HG03575 (cell line): ENCODE data around the gene ZNF574.

ENCODE experiments used
- ATAC-seq: cut with Tn5 transposase; IDR thresholded peaks from one replicate; pipeline ENCODE4 v1.9.1; 2021; ENCODE audit not compliant: unreplicated experiment, insufficient number of reproducible peaks, low FRiP score; ENCODE audit errors: extremely low read depth

The ZNF574 gene

DNA sequence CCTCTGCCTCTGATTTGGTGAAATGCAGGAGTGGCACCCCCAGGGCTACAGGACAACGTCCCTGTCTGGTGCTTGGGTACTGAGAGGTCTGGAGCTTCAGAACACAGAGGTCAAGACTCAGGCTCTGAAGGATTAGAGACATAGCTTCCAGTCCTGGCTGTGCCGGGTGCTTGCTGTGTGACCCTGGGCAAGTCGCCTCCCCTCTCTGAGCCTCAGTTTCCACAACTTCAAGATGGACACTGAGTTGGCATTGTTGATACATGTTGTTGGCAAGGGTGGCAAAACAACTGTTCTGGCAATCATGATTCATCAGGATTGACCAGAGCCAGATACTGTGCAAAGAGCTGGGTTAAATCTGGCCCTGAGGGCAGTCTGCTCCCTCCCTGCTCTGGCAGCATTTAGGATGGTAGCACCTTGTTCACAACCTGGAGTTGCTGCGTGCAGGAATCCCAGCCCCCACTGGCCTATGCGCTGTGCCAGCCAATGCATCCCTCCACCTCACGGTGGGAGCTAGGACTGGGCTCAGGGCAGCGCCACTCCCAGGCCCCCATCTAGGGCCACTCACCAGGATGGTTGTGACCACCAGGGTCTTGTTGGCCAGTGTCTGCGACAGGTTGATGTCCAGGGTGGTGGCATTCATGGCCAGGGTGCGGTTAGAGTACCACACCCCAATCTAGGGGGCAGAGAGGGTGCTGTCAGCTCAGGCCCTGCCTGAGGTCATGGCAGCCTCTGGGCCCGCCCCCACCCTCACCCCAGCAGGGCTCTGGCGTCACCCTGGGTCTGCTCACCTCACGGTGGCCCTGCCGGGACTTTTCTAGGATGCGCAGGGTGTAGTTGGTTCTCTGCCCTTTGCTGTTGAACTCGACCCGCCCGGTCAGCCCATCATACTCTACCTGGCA is 22.7 kb upstream of the ZNF574 start:
- no peak for ATAC-seq

DNA sequence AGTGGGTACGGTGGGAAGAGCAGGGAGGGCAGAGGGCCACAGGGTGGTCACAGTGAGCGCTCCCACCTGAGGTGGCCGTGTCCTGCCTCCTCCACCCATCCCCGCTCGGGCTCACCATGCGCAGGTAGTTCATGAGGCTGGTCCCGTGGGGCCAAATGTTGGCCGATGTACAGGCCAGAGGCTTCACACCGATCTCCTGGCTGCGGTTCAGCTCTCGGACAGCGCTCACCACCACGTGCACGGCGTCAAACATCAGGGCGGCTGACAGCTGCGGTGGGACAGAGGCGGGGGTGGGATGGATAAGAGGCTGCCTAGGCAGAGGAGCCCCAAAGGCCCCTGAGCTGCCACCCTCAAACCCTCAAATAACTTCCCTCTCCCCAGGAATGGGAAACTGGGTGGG is 21.8 kb upstream of the ZNF574 start:
- ATAC-seq: no peak

DNA sequence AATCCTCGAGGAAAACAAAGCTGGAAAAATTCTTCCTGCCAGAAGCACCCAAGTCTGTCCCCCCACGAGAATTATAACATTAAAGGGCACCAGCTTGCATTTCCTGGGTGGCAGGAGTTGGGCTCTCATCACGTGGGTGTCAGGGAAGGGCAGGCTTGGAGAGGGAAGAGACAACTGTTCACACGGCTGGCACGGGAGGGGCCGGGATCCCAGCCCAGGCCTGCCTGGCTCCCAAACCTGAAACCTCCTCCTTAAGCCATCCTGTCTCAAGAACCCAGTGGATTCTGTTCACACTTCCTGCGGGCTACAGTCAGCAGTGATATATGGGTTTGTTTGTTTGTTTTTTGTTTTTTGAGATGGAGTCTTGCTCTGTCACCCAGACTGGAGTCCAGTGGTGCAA is 18.1 kb upstream of the ZNF574 start:
- no peak for ATAC-seq

DNA sequence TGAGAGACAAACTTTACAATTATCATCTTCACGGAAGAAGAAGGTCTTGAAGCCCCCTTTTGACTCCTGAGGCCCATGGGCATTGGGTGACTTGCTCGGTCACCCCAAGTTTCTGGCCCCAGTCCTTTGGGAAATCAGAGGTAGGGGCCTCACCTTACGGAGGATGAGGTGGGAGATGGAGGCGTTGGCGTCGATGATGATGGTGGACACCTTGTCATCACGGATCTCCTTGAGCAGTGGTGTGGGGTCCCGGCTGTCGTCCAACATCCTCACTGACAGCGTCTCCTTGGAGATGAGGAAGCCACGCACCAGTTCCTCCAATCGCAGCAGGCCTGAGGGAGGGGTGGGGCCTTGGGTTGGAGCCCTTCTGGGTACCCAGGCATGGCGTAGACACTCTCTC is 16.8 kb upstream of the ZNF574 start:
- no peak for ATAC-seq

DNA sequence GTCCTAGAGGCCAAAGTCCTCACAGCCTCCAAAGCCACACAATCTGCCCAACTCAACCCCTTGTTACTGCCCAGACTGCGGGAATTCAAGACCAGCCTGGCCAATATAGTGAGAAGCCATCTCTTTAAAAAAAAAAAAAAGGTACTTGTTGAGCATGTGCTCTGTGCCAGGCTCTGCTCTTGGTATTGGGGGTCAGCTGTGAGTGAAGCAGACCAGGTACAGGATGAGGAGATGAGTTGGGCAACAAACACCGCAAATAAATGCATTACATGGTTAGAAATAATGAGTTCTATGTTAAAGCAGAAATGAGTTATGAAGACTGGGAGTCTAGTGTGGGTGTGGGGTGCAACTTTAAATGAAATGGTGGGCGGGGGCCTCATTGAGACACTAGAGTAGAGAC is 15.8 kb upstream of the ZNF574 start:
- no peak for ATAC-seq

DNA sequence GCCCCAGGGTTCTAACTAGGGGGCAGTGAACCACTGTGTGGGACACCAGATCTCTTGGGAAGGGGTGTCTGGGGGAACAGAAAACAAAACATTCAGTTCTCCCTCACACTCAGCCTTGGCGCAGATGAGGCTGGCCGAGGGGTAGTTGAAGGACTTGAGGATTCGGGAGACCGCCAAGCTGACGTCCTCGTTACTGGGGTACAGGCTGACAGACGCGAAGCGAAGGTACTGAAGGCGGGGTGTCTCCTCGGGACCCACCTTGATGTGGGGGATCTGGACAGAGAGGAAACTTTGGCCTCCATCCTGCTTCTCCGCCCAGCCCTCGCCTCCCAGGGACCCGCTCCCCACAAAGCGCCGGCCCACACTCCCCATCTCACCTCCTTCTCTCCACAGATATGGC is 13.6 kb upstream of the ZNF574 start:
- no peak for ATAC-seq

DNA sequence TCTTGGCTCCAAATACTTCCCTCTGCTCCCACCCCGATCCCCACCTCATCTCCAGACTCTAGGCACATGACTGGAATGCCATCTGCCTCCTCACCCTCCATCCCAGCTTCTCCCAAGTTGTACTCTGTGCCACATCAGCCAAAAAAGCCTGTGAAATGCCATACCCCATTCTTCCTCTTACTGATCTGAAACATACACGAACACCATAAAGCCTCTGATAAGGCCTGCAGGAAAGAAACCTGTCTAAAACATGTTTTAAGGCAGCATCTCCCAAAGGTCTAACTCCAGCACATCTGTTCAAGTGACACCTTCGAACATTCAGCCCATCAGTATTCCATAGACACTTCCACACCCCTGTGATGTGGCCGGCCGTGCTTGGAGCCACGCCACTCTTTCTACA is 11.5 kb upstream of the ZNF574 start:
- no peak for ATAC-seq

DNA sequence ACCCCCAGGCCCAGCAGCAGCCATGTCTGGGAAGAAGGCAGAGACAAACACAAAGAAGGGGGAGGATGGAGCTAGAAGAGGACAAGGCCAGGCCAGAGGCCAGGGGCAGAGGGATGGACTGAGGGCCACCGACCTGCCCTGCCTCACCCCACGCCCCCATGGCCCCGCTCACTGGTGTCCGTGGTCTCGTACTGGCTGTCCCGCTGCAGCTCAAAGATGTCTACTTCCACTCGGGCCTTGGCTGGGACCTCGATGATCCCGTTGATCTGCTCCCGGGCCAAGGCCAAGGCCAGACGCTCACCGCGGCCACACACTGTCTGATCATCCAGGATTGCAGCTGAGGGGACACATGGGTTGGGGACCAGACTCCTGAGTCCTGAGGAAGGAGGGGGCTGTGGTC is 10.9 kb upstream of the ZNF574 start:
- no peak for ATAC-seq

DNA sequence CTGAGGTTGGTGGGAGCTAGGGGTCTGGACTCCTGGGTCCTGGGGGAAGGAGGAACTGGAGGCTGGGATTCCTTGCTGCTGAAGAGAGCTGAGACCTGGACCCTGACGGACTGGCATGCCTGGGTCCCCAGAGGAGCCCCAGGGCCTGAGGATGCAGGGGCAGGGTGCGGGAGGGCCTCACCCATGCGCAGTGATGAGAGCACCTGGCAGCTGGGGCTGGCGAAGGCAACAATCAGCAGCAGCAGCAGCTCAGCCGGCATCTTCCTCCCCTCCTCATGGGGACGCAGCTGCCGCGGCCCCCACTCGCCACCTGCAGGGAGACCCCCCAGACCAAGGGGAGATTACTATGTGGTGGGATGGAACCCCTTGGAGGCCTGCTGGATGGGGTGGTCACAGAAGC is 10.5 kb upstream of the ZNF574 start:
- no peak for ATAC-seq

DNA sequence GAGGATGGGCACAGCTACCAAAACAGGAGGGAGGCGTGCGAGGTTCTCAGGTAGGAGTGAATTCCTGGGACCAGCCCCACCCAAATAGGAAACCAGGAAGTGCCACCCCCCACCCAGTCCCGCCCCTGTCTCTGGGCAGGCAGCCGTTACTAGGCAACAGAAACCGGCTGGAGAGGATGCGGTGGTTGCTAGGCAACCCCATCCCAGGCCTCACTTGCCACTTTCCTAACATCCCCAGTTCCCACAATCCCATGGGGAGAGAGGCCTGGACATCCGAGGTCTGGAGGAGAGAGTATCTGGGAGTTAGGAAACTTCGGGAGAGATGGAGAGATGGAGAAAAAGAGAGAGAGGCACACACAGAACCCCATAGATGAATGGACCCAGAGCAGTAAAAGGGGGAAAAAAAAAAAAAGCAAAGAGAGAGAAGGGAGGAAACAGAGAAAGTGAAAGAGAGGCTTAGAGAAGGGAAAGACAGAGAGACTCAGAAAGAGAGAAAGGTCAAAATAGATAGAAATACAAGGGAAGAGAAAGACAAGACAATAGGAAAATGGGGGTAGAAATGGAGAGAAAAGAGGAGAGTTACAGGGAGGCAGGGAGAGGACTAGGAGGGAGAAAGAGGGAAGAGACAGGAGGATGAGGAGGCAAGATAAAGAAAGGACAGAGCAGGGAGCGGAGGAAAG is 9.8 kb upstream of the ZNF574 start:
- no peak for ATAC-seq

DNA sequence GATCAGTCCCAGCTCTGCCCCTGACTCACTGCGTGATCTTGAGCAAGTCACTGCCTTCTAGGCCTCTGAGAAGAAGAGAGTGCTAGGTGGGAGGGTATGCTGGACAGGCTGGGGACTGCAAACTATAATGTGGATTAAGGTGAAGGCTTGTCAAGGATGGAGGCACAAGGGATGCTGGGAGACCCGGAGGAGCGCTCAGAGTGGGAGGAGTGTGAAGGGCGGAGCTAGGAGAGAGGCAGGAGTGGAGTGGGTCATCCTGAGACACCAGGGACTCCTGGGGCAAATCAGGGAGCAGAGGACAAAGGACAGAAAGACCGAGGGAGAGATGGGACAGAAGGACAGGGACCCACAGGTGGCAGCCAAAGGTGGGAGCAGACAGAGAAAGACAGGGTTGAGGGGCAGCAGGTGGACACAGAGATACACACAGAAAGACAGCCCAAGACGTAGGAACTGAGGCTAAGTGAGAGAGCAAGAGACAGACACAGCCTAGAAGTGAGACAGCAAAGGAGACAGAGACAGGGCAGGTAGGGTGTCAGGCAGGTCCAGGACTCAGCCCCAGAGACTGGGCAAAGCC is 8.6 kb upstream of the ZNF574 start:
- no peak for ATAC-seq

DNA sequence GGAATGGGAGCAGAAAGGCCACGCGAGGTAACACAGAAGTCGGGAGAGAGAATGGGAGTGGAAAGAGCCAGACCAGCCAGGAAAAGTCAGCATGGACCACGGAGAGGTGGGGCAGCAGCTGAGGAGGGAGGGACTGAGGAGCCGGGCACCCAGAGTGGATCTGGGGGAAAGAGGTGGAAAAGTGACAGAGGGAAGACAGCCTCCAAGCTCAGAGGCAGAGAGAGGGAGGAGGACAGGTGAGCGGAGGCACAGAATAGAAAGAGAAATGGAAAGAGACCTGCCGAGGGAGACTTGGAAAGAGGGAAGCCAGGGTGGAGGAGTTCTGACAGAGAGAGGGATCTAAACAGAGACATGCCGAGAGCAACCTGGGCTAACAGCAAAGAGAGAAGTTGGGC is 7.6 kb upstream of the ZNF574 start:
- ATAC-seq: no peak

DNA sequence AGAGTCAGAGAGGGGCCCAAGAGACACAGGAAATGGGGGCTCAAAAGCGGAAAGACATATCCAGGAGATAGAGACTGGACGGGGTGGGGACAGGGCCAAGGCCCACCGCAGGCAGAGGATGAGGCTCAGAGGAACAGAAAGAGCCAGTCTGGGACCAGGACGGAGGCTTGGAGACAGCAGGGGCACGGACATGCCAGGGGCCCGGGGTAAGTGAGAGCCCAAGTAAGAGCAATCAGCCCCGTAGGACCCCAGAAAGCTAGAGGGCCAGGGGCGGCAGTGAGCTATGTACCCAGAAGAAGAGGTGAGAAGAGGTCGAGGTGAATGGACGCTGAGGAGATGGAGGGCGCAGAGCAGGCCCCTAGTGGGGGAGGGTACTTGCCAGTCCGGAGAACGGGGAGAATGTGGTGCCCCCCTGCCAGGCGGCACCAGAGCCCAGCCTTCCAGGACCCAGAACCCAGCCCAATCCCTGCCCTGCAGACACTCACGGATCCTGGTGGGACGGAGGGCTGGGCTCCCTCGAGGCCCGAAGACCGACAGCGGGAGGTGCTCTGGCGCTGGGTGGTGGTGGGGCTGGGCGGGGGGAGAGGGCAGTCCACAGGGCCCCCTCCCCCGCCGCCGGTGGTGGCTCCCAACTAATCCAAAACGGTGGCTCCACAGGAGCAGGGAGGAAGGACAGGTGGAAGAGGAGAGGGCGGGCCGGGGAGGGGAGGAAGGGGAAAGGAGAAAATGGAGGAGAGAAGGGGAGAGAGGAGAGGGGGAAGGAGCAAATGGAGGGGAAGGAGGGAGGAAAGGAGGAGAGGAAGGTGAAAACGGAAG is 7.0 kb upstream of the ZNF574 start:
- no peak for ATAC-seq

DNA sequence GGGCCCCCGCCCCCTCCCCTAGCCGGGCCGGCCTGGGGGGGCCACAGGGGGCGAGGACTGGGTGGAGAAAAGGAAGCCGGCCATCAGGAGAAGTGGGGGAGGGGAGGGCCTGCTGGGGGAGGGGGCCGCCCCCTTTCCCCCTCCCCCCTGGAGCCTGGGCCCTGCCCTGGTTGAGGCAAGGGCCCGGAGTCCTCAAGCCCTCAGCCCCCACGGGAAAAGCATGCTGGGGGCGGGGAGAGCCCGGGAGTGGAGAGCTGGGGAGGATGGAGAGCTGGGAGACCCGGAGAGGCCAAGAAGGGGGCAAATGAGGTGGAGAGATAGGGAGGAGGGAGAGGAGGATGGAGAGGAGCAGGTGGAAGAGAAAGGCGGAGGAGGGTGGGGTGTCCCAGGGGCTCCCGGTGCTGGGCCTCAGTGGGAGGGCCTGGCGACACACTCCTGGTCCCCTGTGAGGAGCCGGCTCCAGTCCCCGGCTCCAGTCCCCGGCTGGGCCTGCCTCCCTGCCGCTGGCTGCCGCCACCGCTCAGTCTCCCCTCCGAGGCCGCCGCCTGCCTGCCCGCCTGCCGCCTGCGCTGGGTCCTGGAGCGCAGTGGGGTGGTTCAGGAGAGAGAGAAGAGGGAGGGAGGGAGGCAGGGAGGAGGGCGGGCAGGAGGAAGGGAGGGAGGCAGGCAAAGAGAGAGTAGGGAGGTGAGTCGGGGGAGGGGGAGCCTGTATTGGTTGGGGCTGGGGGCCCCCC is 6.2 kb upstream of the ZNF574 start, which contains the start of gene GRIK5:
Gene GRIK5, minus strand, starts transcription at position 588 of the 733 bp plus-strand sequence. CDS start 4,436 bp downstream, outside the sequence.
- ATAC-seq: no peak

DNA sequence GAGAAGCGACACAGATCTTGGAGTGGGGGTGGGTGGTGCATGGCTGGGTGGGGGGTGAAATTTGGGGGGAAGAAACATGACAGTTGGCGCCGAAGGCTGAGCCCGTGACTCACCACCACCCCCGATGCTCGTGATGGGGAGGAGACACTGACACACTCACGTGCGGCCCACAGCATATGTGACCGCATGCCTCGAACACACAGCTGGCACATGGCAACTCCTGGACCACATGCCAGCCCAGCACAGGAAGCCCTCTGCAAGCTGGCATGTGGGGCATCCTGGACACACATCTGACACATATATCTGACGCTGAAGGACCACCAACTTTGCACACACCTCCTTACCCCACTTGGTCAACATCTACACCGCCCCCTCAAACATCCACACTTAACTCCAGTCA is 4.7 kb upstream of the ZNF574 start:
- ATAC-seq: no peak

DNA sequence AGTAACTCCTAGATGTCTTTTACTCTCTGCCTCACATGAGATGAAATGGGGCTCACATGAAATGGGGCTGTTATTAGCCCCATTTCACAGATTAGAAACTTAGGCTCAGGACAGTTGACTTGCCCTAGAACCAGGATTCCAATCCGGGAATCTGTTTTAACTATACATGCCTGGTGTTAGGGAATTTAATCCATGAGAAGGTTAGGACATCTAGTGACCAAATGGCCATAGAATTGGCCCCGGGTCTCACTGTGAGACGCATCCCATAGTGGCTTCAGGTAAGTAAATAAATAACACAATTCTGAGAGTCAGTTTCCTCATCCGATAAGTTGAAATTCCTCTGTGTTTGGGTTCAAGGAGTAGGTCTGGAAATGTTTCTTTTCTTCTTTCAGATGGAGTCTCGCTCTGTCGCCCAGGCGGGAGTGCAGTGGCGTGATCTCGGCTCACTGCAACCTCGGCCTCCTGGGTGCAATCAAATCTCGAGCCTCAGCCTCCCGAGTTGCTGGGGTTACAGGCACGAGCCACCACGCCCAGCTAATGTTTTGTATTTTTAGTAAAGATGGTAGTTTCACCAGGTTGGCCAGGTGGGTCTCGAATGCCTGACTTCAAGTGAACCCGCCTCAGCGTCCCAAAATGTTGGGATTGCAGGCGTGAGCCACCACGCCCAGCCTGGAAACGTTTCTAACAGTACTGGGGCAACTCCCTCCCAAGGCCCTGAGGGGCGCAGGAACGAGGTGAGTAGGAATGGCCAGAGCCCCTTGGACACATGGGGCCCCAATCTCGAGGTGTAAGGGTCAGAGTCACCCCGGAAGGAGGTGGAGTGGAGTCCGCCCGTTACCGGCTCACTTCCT is 1.2 kb upstream of the ZNF574 start:
- ATAC-seq: no peak

DNA sequence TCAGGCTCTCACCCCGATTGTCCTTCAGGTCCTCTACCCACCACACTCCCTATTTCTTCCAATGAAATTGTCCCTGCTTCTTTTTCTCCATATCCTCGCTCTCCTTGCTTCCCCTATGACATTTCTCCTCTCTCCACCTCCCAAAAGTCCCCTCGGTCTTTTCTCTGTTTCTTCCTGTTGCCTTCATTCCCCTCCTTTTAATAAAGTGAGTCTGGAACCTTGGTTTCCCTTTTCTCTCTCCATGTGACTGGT is 676 bp upstream of the ZNF574 start:
- no peak for ATAC-seq

DNA sequence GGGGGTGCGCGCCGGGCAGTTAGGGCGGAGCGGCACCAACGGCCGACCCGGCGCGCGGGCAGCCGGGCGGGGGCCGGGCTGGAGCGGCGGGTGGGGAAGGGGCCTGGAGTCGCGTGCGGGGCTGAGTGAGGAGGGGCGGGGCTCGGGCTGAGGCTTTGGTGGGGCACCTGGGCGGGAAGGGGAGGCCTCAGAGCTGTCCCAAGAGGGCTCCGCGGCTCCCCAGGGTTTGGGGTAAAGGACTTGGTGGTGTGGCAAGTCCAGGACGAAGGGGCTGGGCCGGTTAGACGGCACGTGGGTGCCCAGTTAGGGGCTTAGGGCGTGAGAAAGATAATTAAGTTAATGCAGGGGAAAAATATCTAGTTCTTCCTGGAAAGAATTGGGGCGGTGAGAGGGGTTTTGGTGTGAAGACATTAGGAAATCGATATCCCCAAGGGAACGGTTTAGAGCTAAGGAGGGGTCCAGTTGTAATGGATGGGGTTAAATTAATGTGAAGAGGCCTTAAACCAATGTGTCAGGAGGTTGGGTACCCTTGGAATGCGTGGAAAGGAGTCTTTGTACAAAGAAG is 496 bp downstream of the ZNF574 start:
- no peak for ATAC-seq
